DND-41 (cell line): ENCODE measurements around the gene CACNA1E.

Source experiments
- ATAC-seq: fragments of 200-7000 bp; cut with Tn5 transposase; 3 replicates; pipeline ENCODE4 v1.9.1; 2021; ENCODE audit warnings: low read depth; ENCODE audit not compliant: insufficient read depth
- DNase-seq: peaks from one replicate; pipeline ENCODE4 v3.0.0-alpha.2; 2020
- H2AFZ ChIP-seq: 2 replicates; pipeline ENCODE4 v1.6.0; 2012; ENCODE audit warnings: low read depth, low read length
- H3K27ac ChIP-seq: 2 replicates; pipeline ENCODE4 v1.5.1; 2012; ENCODE audit warnings: low read length, inconsistent platforms
- H3K27me3 ChIP-seq: fragments of 200-600 bp; sonication (generic); 2 replicates; pipeline ENCODE4 v1.6.0; 2012; ENCODE audit warnings: low read length, mild to moderate bottlenecking, inconsistent platforms; ENCODE audit not compliant: insufficient read depth, poor library complexity
- H3K36me3 ChIP-seq: 2 replicates; pipeline ENCODE4 v1.5.1; 2012; ENCODE audit warnings: low read length, inconsistent platforms; ENCODE audit not compliant: insufficient read depth
- H3K4me1 ChIP-seq: 2 replicates; pipeline ENCODE4 v1.5.1; 2012; ENCODE audit warnings: mild to moderate bottlenecking, low read length; ENCODE audit not compliant: insufficient read depth
- H3K4me2 ChIP-seq: 2 replicates; pipeline ENCODE4 v1.6.0; 2012; ENCODE audit warnings: mild to moderate bottlenecking, moderate library complexity, low read length, inconsistent platforms; ENCODE audit not compliant: insufficient read depth
- H3K4me3 ChIP-seq, 2 experiments: fragments of 200-600 bp in 1 of 2; shearing (Covaris generic) in 1 of 2; 2 replicates each; pipeline ENCODE4 v1.5.1; 2012 to 2016; ENCODE audit warnings: inconsistent platforms in 2 of 2, low read length in 2 of 2, mild to moderate bottlenecking in 2 of 2, low read depth in 1 of 2, moderate library complexity in 1 of 2
- H3K79me2 ChIP-seq: 2 replicates; pipeline ENCODE4 v1.6.0; 2012; ENCODE audit warnings: low read length, inconsistent platforms; ENCODE audit not compliant: insufficient read depth
- H3K9ac ChIP-seq: 2 replicates; pipeline ENCODE4 v1.6.0; 2012; ENCODE audit warnings: low read depth, mild to moderate bottlenecking, inconsistent platforms, low read length, moderate library complexity
- H3K9me3 ChIP-seq: 2 replicates; pipeline ENCODE4 v1.5.1; 2012; ENCODE audit warnings: low read length, moderate library complexity, mild to moderate bottlenecking, inconsistent platforms; ENCODE audit not compliant: insufficient read depth, severe bottlenecking
- H4K20me1 ChIP-seq: 2 replicates; pipeline ENCODE4 v1.6.0; 2012; ENCODE audit warnings: low read length; ENCODE audit not compliant: insufficient read depth
- EZH2 ChIP-seq: IDR thresholded peaks from 3 replicates; pipeline ENCODE4 v1.6.1; 2012; ENCODE audit warnings: borderline replicate concordance, low read depth, mild to moderate bottlenecking, moderate library complexity, low read length, inconsistent platforms; ENCODE audit not compliant: severe bottlenecking
- TF ChIP-seq, protein P1 (sequence below): IDR thresholded peaks from 2 replicates; pipeline ENCODE4 v1.5.1; 2012; ENCODE audit warnings: borderline replicate concordance, low read length, moderate library complexity, mild to moderate bottlenecking; ENCODE audit not compliant: poor library complexity, severe bottlenecking; ENCODE audit errors: extremely low read depth

Gene CACNA1E

DNA sequence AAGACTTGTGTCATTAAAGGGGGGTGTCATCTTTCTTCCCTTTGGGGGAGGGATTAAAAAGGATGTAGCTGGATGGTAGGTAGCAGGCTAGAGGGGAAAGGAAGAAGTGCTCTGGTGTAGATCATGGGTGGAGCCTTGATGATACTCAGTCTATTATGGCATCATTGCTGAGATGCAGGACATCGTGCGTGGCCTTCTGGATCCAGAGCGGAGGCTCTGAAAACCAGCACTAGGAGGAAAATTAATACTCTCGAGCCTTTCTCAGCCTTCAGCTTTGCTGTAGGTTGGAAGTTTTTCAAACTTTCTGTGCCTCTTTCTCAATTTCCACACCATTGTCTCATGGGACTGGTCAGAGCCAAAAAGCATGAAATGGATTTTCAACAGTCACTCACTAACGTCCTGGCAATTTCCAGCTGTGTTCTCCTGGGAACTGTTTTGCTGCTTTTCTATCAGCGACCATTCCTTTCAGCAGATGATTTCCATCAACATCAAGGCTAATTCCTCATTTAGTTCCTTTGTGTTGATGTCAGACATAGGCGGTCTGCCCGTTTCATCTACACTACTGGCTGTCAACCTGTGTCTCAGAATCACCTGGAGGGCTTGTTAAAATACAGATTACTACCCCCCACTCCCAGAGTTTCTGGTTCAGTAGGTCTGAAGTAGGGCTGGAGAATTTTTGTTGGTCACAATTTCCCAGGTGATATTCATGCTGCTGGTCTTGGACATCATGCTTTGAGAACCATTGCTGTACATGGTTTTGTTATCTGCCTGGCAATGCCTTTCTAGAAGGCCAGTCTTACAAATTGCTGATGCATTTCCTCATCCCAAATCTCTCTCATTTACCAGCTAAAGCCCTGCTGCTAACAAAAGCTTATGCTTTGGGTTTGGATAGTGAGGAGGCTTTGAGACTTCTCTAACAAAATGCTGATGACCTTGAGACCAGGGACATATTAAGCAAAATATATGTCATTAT is 7.7 kb downstream of the CACNA1E start:
- Histone ChIP-seq H3K79me2 (no peaks in the 10 kb centered on the region), H4K20me1 (no peaks in the 10 kb centered on the region), H3K9me3 (no peaks in the 10 kb centered on the region), H3K9ac (no peak overlapping the region), H2AFZ (no peak overlapping the region), H3K4me1 (no peaks in the 10 kb centered on the region), H3K36me3 (no peaks in the 10 kb centered on the region), H3K27me3 (peaks cover 21% of the 10 kb centered on the region), H3K27ac (no peak overlapping the region), H3K4me3 (no peak overlapping the region), H3K4me2 (no peak overlapping the region)
- TF ChIP-seq EZH2, result no peak
- TF ChIP-seq, protein P1, sequence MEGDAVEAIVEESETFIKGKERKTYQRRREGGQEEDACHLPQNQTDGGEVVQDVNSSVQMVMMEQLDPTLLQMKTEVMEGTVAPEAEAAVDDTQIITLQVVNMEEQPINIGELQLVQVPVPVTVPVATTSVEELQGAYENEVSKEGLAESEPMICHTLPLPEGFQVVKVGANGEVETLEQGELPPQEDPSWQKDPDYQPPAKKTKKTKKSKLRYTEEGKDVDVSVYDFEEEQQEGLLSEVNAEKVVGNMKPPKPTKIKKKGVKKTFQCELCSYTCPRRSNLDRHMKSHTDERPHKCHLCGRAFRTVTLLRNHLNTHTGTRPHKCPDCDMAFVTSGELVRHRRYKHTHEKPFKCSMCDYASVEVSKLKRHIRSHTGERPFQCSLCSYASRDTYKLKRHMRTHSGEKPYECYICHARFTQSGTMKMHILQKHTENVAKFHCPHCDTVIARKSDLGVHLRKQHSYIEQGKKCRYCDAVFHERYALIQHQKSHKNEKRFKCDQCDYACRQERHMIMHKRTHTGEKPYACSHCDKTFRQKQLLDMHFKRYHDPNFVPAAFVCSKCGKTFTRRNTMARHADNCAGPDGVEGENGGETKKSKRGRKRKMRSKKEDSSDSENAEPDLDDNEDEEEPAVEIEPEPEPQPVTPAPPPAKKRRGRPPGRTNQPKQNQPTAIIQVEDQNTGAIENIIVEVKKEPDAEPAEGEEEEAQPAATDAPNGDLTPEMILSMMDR, result no peak
- ATAC-seq (no peak), DNase-seq (no peak)

DNA sequence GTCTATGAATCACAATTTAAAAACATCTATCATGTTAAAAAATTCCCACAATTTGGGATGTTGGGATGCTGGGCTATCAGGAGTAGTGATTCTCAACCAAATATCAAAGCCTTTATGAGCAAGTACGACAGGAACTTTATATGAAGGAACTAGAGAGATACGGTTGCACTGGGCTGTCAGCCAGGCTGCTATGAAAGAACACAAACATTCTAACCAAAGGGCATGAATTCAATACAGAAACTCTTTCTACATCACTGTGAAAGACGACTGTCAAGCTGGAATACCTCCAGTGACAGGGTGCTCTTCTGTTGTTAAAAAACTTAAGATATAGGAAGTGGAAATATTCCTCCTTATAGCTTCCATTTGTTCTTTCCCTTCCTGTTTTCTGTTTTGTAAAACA is 9.8 kb downstream of the CACNA1E start:
- Histone ChIP-seq H3K36me3 (no peaks in the 10 kb centered on the region), H3K9me3 (no peaks in the 10 kb centered on the region), H3K79me2 (no peaks in the 10 kb centered on the region), H3K27me3 (peaks cover 19% of the 10 kb centered on the region), H3K27ac (no peak overlapping the region), H3K9ac (no peak overlapping the region), H3K4me1 (no peaks in the 10 kb centered on the region), H2AFZ (no peak overlapping the region), H3K4me2 (no peak overlapping the region), H3K4me3 (no peak overlapping the region), H4K20me1 (no peaks in the 10 kb centered on the region)
- DNase-seq (no peak), ATAC-seq (no peak)
- no peak for TF ChIP-seq EZH2
- TF ChIP-seq, protein P1, result no peak

DNA sequence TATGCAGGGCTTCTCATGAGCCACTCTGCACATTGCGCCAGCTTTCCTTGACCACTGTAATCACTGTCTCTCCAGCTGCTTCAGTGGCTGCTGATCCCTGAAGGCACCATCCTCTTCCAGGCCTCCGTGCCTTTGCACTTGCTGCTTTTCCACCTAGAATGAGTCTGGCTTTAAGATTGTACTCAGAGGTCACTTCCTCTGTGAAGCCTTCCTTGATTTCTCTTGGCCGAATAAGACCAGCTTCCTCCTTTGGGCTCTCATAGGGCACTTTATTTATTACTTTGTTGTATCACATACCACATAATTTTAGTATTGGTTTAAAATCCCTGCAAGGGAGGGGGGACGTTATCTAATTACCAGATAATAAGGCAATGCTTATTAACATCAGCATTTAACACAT is 10.6 kb downstream of the CACNA1E start:
- no peaks in the 10 kb centered on the region for H3K36me3 ChIP-seq
- H3K9ac ChIP-seq, result no peak overlapping the region
- no peaks in the 10 kb centered on the region for H3K9me3 ChIP-seq
- H2AFZ ChIP-seq, result no peak overlapping the region
- no peak overlapping the region for H3K27ac ChIP-seq
- no peak for TF ChIP-seq EZH2
- TF ChIP-seq, protein P1, result no peak
- DNase-seq (no peak), ATAC-seq (no peak)
- H4K20me1 ChIP-seq, result no peaks in the 10 kb centered on the region
- H3K4me1 ChIP-seq, result no peaks in the 10 kb centered on the region
- no peak overlapping the region for H3K4me2 ChIP-seq
- peaks cover 19% of the 10 kb centered on the region for H3K27me3 ChIP-seq
- H3K79me2 ChIP-seq, result no peaks in the 10 kb centered on the region
- no peak overlapping the region for H3K4me3 ChIP-seq
